H1 (cell line): ENCODE measurements around the gene KDELR1.
A peak's percentile ranks its signal among the peaks of the same experiment; 100 is the strongest.

ENCODE experiments used
- CHD2 ChIP-seq: IDR thresholded peaks from 2 replicates; pipeline ENCODE4 v1.6.1; 2012; ENCODE audit warnings: low read length, improper control_type of control experiment
- JUN ChIP-seq: IDR thresholded peaks from 2 replicates; pipeline ENCODE4 v1.6.1; 2011; ENCODE audit warnings: low read depth, mild to moderate bottlenecking, improper control_type of control experiment, low read length
- MAFK ChIP-seq: IDR thresholded peaks from 2 replicates; pipeline ENCODE4 v1.6.1; 2012; ENCODE audit warnings: low read depth, mild to moderate bottlenecking, improper control_type of control experiment, low read length
- NRF1 ChIP-seq: IDR thresholded peaks from 2 replicates; pipeline ENCODE4 v1.6.1; 2011; ENCODE audit warnings: mild to moderate bottlenecking, low read depth, low read length, improper control_type of control experiment
- POU5F1 ChIP-seq: IDR thresholded peaks from 2 replicates; pipeline ENCODE4 v1.6.1; 2011; ENCODE audit warnings: low read depth, mild to moderate bottlenecking, low read length, moderate library complexity
- RXRA ChIP-seq: IDR thresholded peaks from 2 replicates; pipeline ENCODE4 v1.6.1; 2011; ENCODE audit warnings: low read depth, mild to moderate bottlenecking, low read length, moderate library complexity; ENCODE audit not compliant: insufficient read depth
- SIN3A ChIP-seq, 2 experiments: IDR thresholded peaks in 1 of 2; conservative IDR thresholded peaks in 1 of 2; 2 replicates each; pipeline ENCODE4 v1.6.1; 2011 to 2012; ENCODE audit warnings: low read length in 2 of 2, improper control_type of control experiment in 1 of 2, low read depth in 1 of 2, mild to moderate bottlenecking in 1 of 2
- SIRT6 ChIP-seq: IDR thresholded peaks from one replicate; pipeline ENCODE4 v1.7.1; 2012; ENCODE audit warnings: low read length, inconsistent platforms
- SIX5 ChIP-seq: IDR thresholded peaks from 2 replicates; pipeline ENCODE4 v1.6.1; 2011; ENCODE audit warnings: mild to moderate bottlenecking, low read depth, low read length
- TBP ChIP-seq: IDR thresholded peaks from 2 replicates; pipeline ENCODE4 v1.6.1; 2011; ENCODE audit warnings: low read depth, low read length, improper control_type of control experiment
- TF ChIP-seq, protein P1 (sequence below), 3 experiments: IDR thresholded peaks; 1 replicate in 2 of 3; 2 replicates in 1 of 3; pipeline versions ENCODE4 v1.5.1 to v1.6.1; 2011; ENCODE audit warnings: low read length in 3 of 3, mild to moderate bottlenecking in 3 of 3, inconsistent platforms in 2 of 3, low read depth in 1 of 3, moderate library complexity in 1 of 3; ENCODE audit not compliant: insufficient read depth in 1 of 3; ENCODE audit errors: control extremely low read depth in 1 of 3
- TF ChIP-seq, protein P2 (sequence below): IDR thresholded peaks from 2 replicates; pipeline ENCODE4 v1.6.1; 2011; ENCODE audit warnings: low read length, improper control_type of control experiment

DNA sequence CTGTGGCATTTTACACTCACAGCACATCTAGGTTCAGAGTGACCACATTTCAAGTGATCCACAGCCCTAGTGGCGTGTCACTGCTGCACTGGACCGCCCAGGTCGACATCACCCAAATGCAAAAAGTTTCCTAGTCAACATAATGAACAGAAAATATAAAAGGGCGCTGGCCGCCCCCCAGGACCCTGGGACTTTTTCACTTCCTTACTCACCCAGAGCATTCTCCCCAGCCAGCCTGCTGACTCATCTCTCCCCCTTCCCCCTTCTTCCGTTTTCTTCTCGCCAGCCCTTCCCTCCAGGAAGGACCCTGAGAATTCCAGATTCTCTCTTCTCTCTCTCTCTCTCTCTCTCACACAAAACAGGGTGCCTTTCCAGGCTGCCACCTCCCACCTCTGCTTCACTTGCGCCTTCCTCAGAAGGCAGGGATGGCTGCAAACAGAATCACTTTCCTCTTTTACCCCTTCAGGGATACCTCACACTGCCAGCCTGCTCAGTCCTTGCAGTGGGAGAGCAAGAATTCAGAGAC lies 33.4 kb upstream of the KDELR1 start:
- TF ChIP-seq JUN: no peak
- TF ChIP-seq, protein P1, sequence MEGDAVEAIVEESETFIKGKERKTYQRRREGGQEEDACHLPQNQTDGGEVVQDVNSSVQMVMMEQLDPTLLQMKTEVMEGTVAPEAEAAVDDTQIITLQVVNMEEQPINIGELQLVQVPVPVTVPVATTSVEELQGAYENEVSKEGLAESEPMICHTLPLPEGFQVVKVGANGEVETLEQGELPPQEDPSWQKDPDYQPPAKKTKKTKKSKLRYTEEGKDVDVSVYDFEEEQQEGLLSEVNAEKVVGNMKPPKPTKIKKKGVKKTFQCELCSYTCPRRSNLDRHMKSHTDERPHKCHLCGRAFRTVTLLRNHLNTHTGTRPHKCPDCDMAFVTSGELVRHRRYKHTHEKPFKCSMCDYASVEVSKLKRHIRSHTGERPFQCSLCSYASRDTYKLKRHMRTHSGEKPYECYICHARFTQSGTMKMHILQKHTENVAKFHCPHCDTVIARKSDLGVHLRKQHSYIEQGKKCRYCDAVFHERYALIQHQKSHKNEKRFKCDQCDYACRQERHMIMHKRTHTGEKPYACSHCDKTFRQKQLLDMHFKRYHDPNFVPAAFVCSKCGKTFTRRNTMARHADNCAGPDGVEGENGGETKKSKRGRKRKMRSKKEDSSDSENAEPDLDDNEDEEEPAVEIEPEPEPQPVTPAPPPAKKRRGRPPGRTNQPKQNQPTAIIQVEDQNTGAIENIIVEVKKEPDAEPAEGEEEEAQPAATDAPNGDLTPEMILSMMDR (IDR thresholded peaks at IDR 0.05; ENCODE audit: control extremely low read depth in 1 of 3, insufficient read depth in 1 of 3, low read depth in 1 of 3, low read length in 3 of 3): no peak
- no peak for TF ChIP-seq CHD2
- no peak for TF ChIP-seq SIX5
- peak; percentile 64; the same call in 1 of the 2 replicates for TF ChIP-seq MAFK
- TF ChIP-seq RXRA: no peak
- TF ChIP-seq SIN3A (conservative IDR thresholded peaks at IDR 0.05 in 1 of 2, IDR thresholded peaks at IDR 0.05 in 1 of 2; ENCODE audit: low read depth in 1 of 2, low read length in 2 of 2): no peak
- no peak for TF ChIP-seq TBP
- TF ChIP-seq POU5F1: no peak
- TF ChIP-seq, protein P2, sequence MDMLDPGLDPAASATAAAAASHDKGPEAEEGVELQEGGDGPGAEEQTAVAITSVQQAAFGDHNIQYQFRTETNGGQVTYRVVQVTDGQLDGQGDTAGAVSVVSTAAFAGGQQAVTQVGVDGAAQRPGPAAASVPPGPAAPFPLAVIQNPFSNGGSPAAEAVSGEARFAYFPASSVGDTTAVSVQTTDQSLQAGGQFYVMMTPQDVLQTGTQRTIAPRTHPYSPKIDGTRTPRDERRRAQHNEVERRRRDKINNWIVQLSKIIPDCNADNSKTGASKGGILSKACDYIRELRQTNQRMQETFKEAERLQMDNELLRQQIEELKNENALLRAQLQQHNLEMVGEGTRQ: no peak
- no peak for TF ChIP-seq SIRT6
- TF ChIP-seq NRF1: no peak
